ENCODE measurements around the gene PPP1R2C.

- TF ChIP-seq CTCF (IDR thresholded peaks at IDR 0.05; ENCODE audit: insufficient read depth, low read length, poor library complexity, severe bottlenecking) (no peak), EZH2phosphoT487 (conservative IDR thresholded peaks at IDR 0.05; ENCODE audit: low read length) (no peak)
Measured at GRCh38 chrX:42739258-42739657, 38.7 kb downstream of the PPP1R2C start.

Data from SU-DHL-6 (cell line).